ENCODE results near the gene RNF19B. TPM values are rescaled to one million over a fixed set of nuclear protein-coding genes. Genes with fewer than 3 reads are reported as not detected.
A peak's percentile ranks its signal among the peaks of the same experiment; 100 is the strongest.
"Not testable (repeated sequence)": the region's sequence is repeated elsewhere in the genome, so short reads cannot be mapped to it uniquely, and the experiment has no call there.

The RNF19B gene
- total RNA-seq, 2 donors from 2014 or later, result 92.0 to 246 TPM

GRCh38 chr1:32926562-32926961 lies 38.0 kb downstream of the RNF19B start:
- ATAC-seq (no peak), DNase-seq (ENCODE audit: low spot score) (no peak)
- Mint-ChIP-seq H3K4me3 (no peak overlapping the region), H3K4me1 (ENCODE audit: low read depth in 2 of 2) (peaks cover 27 to 32% of the 10 kb centered on the region in 2 donors), H3K27me3 (peaks cover 26 to 57% of the 10 kb centered on the region in 2 donors), H3K9me3 (no peaks in the 10 kb centered on the region), H3K36me3 (no peaks in the 10 kb centered on the region), H3K27ac (peak overlapping the region in 1 of 2 donors; percentile 79)

- Mint-ChIP-seq H3K27ac (peak overlapping the region; percentile 60 to 79), H3K4me1 (ENCODE audit: low read depth in 2 of 2) (peaks cover 30 to 32% of the 10 kb centered on the region in 2 donors), H3K36me3 (no peaks in the 10 kb centered on the region), H3K9me3 (no peaks in the 10 kb centered on the region), H3K27me3 (peaks cover 26 to 57% of the 10 kb centered on the region in 2 donors), H3K4me3 (peak overlapping the region; percentile 66)
- DNase-seq (ENCODE audit: low spot score) (no peak), ATAC-seq (peak; percentile 46 to 54)
Observed at GRCh38 chr1:32925403-32926162, 39.0 kb downstream of the RNF19B start.

- H3K4me1 Mint-ChIP-seq (ENCODE audit: low read depth in 2 of 2), result peaks cover 36 to 37% of the 10 kb centered on the region in 2 donors
- H3K4me3 Mint-ChIP-seq, result no peak overlapping the region
- DNase-seq (ENCODE audit: low spot score) (no peak), ATAC-seq (peak; percentile 53 to 72)
- peaks cover 29 to 62% of the 10 kb centered on the region in 2 donors for H3K27me3 Mint-ChIP-seq
- H3K36me3 Mint-ChIP-seq, result no peaks in the 10 kb centered on the region
- no peaks in the 10 kb centered on the region for H3K9me3 Mint-ChIP-seq
- peak overlapping the region; percentile 60 to 79 for H3K27ac Mint-ChIP-seq
Observed at GRCh38 chr1:32924881-32925344, 39.7 kb downstream of the RNF19B start.

- Mint-ChIP-seq H3K9me3 (no peaks in the 10 kb centered on the region), H3K4me3 (no peak overlapping the region), H3K4me1 (ENCODE audit: low read depth in 2 of 2) (peaks cover 37 to 49% of the 10 kb centered on the region in 2 donors), H3K27ac (peak overlapping the region; percentile 7 to 78), H3K27me3 (peaks cover 32 to 52% of the 10 kb centered on the region in 2 donors), H3K36me3 (no peaks in the 10 kb centered on the region)
- no peak for DNase-seq (ENCODE audit: low spot score)
- no peak for ATAC-seq
Observed at GRCh38 chr1:32920833-32921232, 43.8 kb downstream of the RNF19B start.

GRCh38 chr1:32919811-32920733 lies 44.5 kb downstream of the RNF19B start:
- H3K27me3 Mint-ChIP-seq, result peaks cover 33 to 52% of the 10 kb centered on the region in 2 donors
- H3K27ac Mint-ChIP-seq, result peak overlapping the region; percentile 7 to 78
- H3K4me3 Mint-ChIP-seq, result peak overlapping the region; percentile 24
- H3K4me1 Mint-ChIP-seq (ENCODE audit: low read depth in 2 of 2), result peaks cover 29 to 45% of the 10 kb centered on the region in 2 donors
- H3K36me3 Mint-ChIP-seq, result no peaks in the 10 kb centered on the region
- DNase-seq (ENCODE audit: low spot score), result no peak
- ATAC-seq, result peak; percentile 64 to 72
- H3K9me3 Mint-ChIP-seq, result no peaks in the 10 kb centered on the region

- DNase-seq (ENCODE audit: low spot score) (no peak), ATAC-seq (peak in 1 of 2 donors; percentile 45)
- Mint-ChIP-seq H3K4me3 (no peak overlapping the region), H3K27me3 (peaks cover 27 to 39% of the 10 kb centered on the region in 2 donors), H3K9me3 (no peaks in the 10 kb centered on the region), H3K27ac (no peak overlapping the region), H3K4me1 (ENCODE audit: low read depth in 2 of 2) (peaks cover 18 to 31% of the 10 kb centered on the region in 2 donors), H3K36me3 (no peaks in the 10 kb centered on the region)
Observed at GRCh38 chr1:32918179-32918578, 46.4 kb downstream of the RNF19B start.

- peak; percentile 83 to 87 for ATAC-seq
- Mint-ChIP-seq H3K4me3 (peak overlapping the region; percentile 42), H3K9me3 (no peaks in the 10 kb centered on the region), H3K27me3 (peaks cover 22 to 32% of the 10 kb centered on the region in 2 donors), H3K27ac (peak overlapping the region; percentile 44 to 84), H3K36me3 (no peaks in the 10 kb centered on the region), H3K4me1 (ENCODE audit: low read depth in 2 of 2) (peaks cover 18 to 31% of the 10 kb centered on the region in 2 donors)
- peak; percentile 71 for DNase-seq (ENCODE audit: low spot score)
Observed at GRCh38 chr1:32917521-32917920, 47.1 kb downstream of the RNF19B start.

- H3K4me3 Mint-ChIP-seq, result no peak overlapping the region
- ATAC-seq, result no peak
- H3K36me3 Mint-ChIP-seq, result no peaks in the 10 kb centered on the region
Observed at GRCh38 chr1:32915766-32916706, 48.6 kb downstream of the RNF19B start.

GRCh38 chr1:32910319-32910718 lies 54.3 kb downstream of the RNF19B start:
- no peaks in the 10 kb centered on the region for H3K36me3 Mint-ChIP-seq
- no peak overlapping the region for H3K27ac Mint-ChIP-seq
- peaks cover 5 to 15% of the 10 kb centered on the region in 2 donors for H3K27me3 Mint-ChIP-seq
- no peak overlapping the region for H3K4me3 Mint-ChIP-seq
- H3K4me1 Mint-ChIP-seq (ENCODE audit: low read depth in 2 of 2), result no peaks in the 10 kb centered on the region
- DNase-seq (ENCODE audit: low spot score), result no peak
- ATAC-seq, result no peak
- no peaks in the 10 kb centered on the region for H3K9me3 Mint-ChIP-seq

More at GRCh38 chr1:32915766-32916706, 48.6 kb downstream of the RNF19B start:
- H3K4me1 Mint-ChIP-seq (ENCODE audit: low read depth in 2 of 2), result peaks cover 18 to 31% of the 10 kb centered on the region in 2 donors
- H3K9me3 Mint-ChIP-seq, result no peaks in the 10 kb centered on the region
- peaks cover 16 to 28% of the 10 kb centered on the region in 2 donors for H3K27me3 Mint-ChIP-seq
- H3K27ac Mint-ChIP-seq, result peak overlapping the region in 1 of 2 donors; percentile 17
- DNase-seq (ENCODE audit: low spot score), result no peak

GRCh38 chr1:32907435-32907834 lies 57.2 kb downstream of the RNF19B start:
- ATAC-seq (no peak), DNase-seq (ENCODE audit: low spot score) (no peak)
- H3K36me3 Mint-ChIP-seq, result no peaks in the 10 kb centered on the region
- no peak overlapping the region for H3K4me3 Mint-ChIP-seq
- peaks cover 11 to 12% of the 10 kb centered on the region in 2 donors for H3K27me3 Mint-ChIP-seq
- H3K4me1 Mint-ChIP-seq (ENCODE audit: low read depth in 2 of 2), result no peaks in the 10 kb centered on the region
- H3K9me3 Mint-ChIP-seq, result no peaks in the 10 kb centered on the region
- no peak overlapping the region for H3K27ac Mint-ChIP-seq

- Mint-ChIP-seq H3K4me1 (ENCODE audit: low read depth in 2 of 2) (peaks cover 0 to 1% of the 10 kb centered on the region in 2 donors), H3K36me3 (no peaks in the 10 kb centered on the region), H3K27me3 (peaks cover 15 to 18% of the 10 kb centered on the region in 2 donors), H3K27ac (no peak overlapping the region), H3K9me3 (no peaks in the 10 kb centered on the region), H3K4me3 (no peak overlapping the region)
- ATAC-seq (no peak), DNase-seq (ENCODE audit: low spot score) (no peak)
Observed at GRCh38 chr1:32906654-32907053, 58.0 kb downstream of the RNF19B start.

GRCh38 chr1:32905588-32905987 lies 59.0 kb downstream of the RNF19B start:
- not testable (repeated sequence) for H3K9me3 Mint-ChIP-seq; H3K4me1 Mint-ChIP-seq (ENCODE audit: low read depth in 2 of 2); H3K36me3 Mint-ChIP-seq; H3K27ac Mint-ChIP-seq; DNase-seq (ENCODE audit: low spot score); H3K4me3 Mint-ChIP-seq; ATAC-seq
- peaks cover 19 to 20% of the 10 kb centered on the region in 2 donors for H3K27me3 Mint-ChIP-seq

GRCh38 chr1:32904797-32905196 lies 59.8 kb downstream of the RNF19B start:
- no peaks in the 10 kb centered on the region for H3K9me3 Mint-ChIP-seq
- no peaks in the 10 kb centered on the region for H3K36me3 Mint-ChIP-seq
- DNase-seq (ENCODE audit: low spot score) (no peak), ATAC-seq (no peak)
- H3K4me1 Mint-ChIP-seq (ENCODE audit: low read depth in 2 of 2), result peaks cover 0 to 5% of the 10 kb centered on the region in 2 donors
- H3K27me3 Mint-ChIP-seq, result peaks cover 14 to 19% of the 10 kb centered on the region in 2 donors
- no peak overlapping the region for H3K27ac Mint-ChIP-seq
- no peak overlapping the region for H3K4me3 Mint-ChIP-seq

All from natural killer cell treated with Interleukin-12 subunit alpha and Interleukin-12 subunit beta and Interleukin-15 and Interleukin-18, amount 100 ng/mL, for 72 hours (primary cell).